Stimulated activated CD4-positive, alpha-beta T cell treated with anti-CD3 and anti-CD28 coated beads, Interleukin-2, amount 100 ng/mL, for 4 hours (primary cell): ENCODE results near the gene NCK2.
"Not testable (repeated sequence)": the region's sequence is repeated elsewhere in the genome, so short reads cannot be mapped to it uniquely, and the experiment has no call there.

ENCODE experiments used
- DNase-seq: peaks from one replicate; pipeline ENCODE4 v3.0.0-alpha.2; 2020; ENCODE audit warnings: low read depth

The NCK2 gene

DNA sequence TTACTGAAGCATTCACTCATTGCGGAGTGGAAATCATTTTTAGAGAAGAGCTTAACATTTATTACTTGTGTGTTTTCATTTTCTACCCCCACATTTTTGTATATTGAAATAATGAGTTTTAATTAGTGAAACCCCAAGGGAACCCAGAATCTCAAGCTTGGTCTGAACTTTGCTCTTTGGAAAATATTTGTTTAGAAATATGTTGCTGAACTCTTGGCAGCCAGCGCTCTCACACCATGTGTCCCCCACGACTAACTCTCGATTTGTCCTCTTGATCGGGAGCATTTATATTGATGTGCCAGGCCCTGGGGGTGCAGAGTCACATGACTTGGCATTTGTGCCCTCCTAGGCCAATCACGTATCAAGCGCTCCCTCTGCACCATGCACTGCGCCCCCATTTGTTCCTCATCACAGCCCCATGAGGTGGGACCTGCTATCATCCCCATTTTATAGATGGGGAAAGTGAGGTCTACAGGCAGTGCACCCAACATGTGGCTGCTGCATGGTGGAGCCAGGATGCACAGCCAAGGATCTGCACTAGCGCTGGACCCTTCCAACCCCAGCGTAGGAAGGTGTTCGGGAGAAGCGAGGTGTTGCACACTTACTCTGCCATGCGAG, 149.7 kb downstream of the NCK2 start:
- no peak for DNase-seq

- no peak for DNase-seq
These were observed 151.5 kb downstream of the NCK2 start for GRCh38 chr2:105895990-105896764.

DNA sequence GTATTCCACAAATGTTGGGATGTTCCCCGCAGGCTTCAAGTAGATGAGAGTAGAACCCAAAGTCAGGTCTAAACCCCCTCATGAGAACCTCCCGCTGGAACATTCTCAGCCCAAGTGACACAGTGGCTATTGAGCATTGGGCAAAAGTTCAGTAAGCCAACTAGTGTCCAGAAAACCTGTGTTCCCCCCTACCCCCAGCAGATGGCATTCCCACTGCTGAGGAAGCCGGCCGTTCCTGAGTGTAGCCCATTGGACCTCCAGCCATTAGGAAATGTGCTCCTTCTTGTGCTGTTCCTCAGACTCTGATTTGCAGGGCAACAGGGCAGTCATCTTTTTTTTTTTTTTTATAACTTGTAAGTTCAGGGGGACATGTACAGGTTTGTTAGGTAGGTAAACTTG, 152.1 kb downstream of the NCK2 start:
- DNase-seq = no peak

DNA sequence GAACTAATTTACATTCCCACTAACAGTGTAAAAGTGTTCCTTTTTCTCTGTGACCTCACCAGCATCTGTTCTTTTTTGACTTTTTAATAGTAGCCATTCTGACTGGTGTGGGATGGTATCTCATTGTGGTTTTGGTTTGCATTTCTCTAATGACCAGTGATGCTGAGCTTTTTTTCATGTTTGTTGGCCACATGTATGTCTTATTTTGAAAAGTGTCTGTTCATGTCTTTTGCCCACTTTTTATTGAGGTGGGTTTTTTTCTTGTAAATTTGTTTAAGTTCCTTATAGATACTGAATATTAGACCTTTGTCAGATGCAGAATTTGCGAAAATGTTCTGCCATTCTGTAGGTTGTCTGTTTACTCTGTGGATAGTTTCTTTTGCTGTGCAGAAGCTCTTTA, 153.0 kb downstream of the NCK2 start:
- DNase-seq = not testable (repeated sequence)

DNA sequence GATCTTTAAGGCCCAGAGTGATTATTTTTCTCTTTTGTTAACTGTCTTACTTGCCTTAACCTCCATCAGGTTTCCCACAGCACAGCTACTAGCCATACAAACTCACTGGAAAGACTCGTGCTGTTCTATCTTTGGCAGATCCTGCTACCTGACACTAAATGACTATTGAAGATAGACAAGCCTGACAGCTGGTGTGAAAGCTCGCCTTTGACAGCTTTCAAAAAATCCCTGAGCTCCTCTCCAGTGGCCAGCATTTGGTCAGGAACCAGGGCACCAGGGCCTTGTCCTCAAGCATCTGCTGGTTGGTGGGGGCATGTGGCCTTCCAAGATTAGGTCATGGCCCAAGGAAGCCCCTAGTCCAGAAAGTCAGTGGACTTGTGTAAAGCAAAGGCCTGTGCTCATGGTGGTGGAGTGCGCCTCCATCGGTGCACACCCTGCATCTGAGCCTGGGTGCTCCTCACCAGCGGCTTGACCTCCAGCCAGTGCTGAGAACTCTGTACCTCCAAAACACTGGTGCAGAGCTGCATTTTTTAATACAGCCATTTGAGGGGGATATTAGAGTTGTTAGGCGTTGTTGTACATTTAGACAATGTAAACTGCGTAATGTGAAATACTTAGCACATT, 158.5 kb downstream of the NCK2 start:
- DNase-seq = no peak

DNA sequence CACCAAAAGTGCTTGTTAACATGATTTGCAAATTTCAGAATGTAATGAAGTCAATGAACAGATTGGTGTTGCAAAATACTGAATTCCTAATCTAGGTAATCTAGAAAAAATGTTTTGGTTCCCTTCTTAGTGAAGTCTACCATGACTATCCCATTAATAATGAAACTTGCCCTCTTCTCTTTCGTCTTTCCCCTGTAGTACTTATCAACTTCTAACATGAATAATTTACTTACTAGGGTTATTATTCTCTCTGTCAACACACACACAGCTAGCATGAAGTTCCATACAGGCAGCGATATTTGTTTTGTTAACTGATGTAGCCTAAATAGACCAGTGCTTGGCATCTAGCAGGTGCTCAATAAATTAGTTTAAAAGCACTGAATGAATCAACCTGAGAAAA, 160.2 kb downstream of the NCK2 start:
- no peak for DNase-seq

DNA sequence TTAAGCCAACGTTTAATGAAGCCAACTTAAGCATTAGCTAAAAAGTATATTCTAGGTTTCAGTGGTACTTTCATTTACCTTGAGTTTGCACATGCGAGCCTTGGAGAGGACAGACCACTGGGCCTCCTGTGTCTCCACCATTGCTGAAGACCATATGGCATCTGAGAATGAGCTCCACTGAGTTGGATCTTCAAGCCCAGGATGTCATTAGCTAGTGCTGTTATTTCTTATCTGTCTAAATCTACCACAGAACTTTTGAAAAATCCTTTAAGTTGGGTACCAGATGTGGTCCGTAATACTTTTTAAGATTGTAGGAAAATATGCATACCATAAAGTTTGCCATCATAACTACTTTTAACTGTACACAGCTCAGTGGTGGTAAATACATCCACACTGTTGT, 161.8 kb downstream of the NCK2 start:
- no peak for DNase-seq

DNA sequence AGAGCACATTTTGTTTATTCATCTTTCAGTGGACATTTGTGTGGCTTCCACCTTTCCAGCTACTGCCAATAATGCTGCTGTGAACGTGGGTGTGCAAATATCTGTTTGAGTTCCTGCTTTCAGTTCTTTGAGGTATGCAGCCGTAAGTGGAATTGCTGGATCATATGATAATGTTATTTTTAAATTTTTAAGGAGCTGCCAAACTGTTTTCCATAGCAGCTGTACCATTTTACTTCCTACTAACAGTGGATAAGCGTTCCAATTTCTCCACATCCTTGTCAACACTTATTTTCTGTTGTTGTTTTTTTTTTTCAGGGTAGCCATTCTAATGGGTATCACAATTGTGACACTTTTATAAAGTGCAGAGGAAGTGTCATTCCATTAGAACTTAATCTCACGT, 162.5 kb downstream of the NCK2 start:
- no peak for DNase-seq

- no peak for DNase-seq
These were observed 164.5 kb downstream of the NCK2 start for GRCh38 chr2:105909215-105909614.

DNA sequence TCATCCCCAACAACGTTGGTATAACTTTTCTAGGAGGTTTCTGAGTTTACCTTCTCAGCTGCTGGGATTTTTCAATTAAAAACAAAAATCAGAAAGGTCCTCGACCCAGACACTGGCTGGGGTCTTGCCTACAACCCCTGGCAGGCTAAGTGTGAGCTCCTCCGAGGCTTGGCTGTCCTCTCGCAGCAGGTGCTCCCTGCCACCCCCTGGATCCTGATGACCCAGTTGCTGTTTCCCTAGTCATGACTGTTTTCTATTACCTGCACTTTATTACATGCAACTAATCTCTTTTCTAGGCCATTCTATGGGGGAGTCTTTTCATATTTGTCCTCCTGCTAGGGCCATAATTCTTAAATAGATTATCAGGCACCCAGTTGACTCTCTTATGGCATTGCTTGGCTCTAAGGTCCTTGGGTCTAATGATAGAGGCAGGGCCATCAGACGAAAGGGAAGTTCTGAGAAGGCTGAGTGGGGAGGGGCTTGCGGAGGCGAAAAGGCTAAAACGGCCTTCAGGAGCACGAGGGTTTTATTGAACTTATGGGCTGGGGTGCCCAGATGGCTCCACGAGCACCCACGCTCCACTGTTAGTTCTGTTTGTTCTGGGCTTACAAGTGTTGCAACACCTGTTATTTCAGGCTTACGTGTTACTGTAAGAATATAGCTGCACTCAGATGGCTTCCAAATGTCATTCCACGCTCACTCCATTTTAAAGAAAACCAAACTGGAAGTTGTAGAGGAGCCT, 166.0 kb downstream of the NCK2 start:
- DNase-seq = no peak

GRCh38 chr2:105911425-105911824, 166.7 kb downstream of the NCK2 start:
- DNase-seq = no peak

DNA sequence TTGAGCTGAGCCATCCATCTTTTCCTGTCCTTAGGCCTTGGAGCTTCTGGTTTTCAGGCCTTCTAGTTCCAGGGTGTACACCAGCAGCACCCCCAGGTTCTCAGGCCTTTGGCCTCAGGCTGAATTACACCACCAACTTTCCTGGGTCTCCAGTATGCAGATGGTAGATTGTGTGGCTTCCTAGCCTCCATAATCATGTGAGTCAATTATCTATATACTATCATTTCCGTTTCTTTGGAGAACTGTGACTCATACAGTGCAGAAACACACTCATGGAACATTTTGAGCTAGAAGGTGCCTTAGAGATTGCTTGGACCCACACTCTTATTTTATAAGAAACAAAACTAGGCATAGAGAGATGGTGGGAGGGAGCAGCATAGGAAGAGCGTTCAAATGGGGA, 167.4 kb downstream of the NCK2 start:
- DNase-seq = no peak

GRCh38 chr2:105915005-105915558, 170.4 kb downstream of the NCK2 start:
- DNase-seq = no peak

GRCh38 chr2:105917226-105917625, 172.5 kb downstream of the NCK2 start:
- no peak for DNase-seq

DNA sequence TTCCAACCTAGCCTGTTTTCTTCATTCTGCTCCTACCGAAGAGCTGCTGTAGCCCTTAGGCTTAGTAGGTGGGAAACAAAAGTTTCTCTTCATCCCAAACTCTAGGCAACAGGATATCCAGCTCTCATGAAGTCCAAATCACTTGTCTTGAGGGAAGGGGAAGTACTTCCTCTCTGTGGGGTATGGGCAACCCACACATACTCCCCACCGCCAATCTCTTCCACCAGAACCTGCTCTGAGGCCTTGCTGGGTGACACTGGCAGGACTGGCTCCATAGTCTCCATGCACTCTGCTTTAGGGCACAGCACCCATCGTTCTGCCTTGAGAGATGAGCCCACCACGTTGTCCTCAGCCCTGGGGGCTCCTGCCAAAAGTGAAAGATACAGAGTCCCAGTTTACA, 173.0 kb downstream of the NCK2 start:
- no peak for DNase-seq

GRCh38 chr2:105919191-105919811, 174.6 kb downstream of the NCK2 start:
- DNase-seq = no peak

GRCh38 chr2:105919826-105920225, 175.1 kb downstream of the NCK2 start:
- DNase-seq = peak; percentile 22

- no peak for DNase-seq
These were observed 179.6 kb downstream of the NCK2 start for GRCh38 chr2:105924271-105924670.

GRCh38 chr2:105924932-105925331, 180.2 kb downstream of the NCK2 start:
- DNase-seq = no peak

- DNase-seq = no peak
These were observed 180.7 kb downstream of the NCK2 start for GRCh38 chr2:105925390-105925789.

DNA sequence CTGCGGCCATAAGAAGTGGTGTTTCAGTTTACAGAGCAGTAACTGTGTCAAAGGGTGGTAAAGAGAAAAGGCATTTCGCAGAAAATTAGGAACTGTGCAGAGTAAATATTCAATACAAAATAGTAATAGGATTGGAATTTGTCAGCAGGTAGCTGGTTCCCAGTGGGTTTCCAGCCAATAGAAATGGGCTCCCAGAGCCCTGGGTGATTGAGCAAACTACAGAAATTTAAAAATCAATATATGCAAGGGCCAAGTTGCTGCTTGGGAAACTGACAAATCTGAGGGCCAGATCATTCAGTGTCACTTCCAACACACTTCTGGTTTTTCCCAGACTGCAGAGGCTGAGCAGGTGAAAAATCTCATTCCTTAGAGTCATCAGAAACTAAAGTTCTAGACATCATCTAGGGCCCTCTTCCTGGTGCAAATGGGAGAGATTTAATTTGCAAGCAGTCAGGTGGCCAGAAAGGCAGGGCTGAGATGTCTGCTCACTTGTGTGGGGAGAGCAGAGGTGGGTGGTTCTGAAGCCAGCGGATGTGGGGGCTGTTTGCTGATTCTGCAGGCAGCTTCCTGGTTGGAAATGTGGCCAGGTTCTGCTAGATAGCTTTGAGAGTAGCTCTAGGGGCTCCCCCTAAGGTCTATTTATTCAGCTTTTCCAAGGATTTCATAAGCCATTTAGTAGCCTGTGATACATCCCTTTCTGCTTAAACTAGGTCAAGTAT, 182.4 kb downstream of the NCK2 start:
- peak; percentile 50 for DNase-seq
